Suprapubic skin (tissue), 3 donors: Measurements from ENCODE around the gene GRAP2.

Source experiments
- EP300 ChIP-seq: sonication (generic); formaldehyde crosslinking; IDR thresholded peaks from one replicate; pipeline ENCODE4 v1.6.1; 2017; ENCODE audit warnings: antibody characterized with exemption
- POLR2A ChIP-seq, 2 donors: fragments of 450-650 bp; IDR thresholded peaks; one replicate each; pipeline ENCODE4 v1.6.1; 2017; ENCODE audit warnings: antibody characterized with exemption in 2 of 2, mild to moderate bottlenecking in 2 of 2, moderate library complexity in 2 of 2
- TF ChIP-seq, protein P1 (sequence below), 2 donors: fragments of 200-600 bp in 1 of 2; fragments of 450-650 bp in 1 of 2; sonication (generic) in 1 of 2; IDR thresholded peaks; one replicate each; pipeline ENCODE4 v1.5.1; 2016 to 2019; ENCODE audit warnings: antibody characterized with exemption in 2 of 2, mild to moderate bottlenecking in 1 of 2, moderate library complexity in 1 of 2

DNA sequence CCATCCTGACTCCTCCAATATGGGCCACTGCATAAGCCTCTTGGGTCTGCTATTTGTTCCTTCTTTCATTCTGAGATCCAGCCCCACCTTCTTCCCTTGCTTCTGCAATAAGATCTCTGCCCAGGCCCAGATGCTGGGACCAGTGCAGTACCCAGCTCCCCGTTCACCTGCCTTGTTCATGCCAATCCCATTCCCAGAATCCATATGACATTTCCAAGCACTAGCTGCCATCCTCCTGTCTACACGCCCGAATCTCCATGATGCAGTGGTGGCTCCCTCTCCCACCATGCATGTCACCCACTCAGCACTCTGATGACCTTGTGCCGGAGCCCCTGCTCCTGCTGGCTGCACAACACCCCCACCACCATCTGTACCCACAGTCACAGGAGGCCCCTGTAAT is 82.5 kb downstream of the GRAP2 start:
- TF ChIP-seq, protein P1, sequence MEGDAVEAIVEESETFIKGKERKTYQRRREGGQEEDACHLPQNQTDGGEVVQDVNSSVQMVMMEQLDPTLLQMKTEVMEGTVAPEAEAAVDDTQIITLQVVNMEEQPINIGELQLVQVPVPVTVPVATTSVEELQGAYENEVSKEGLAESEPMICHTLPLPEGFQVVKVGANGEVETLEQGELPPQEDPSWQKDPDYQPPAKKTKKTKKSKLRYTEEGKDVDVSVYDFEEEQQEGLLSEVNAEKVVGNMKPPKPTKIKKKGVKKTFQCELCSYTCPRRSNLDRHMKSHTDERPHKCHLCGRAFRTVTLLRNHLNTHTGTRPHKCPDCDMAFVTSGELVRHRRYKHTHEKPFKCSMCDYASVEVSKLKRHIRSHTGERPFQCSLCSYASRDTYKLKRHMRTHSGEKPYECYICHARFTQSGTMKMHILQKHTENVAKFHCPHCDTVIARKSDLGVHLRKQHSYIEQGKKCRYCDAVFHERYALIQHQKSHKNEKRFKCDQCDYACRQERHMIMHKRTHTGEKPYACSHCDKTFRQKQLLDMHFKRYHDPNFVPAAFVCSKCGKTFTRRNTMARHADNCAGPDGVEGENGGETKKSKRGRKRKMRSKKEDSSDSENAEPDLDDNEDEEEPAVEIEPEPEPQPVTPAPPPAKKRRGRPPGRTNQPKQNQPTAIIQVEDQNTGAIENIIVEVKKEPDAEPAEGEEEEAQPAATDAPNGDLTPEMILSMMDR (IDR thresholded peaks at IDR 0.05): no peak
- TF ChIP-seq EP300 (no peak), POLR2A (IDR thresholded peaks at IDR 0.05) (no peak)
